Lower leg skin (tissue), 4 donors: ENCODE data around the gene DOCK10. TPM values are rescaled to one million over a fixed set of nuclear protein-coding genes. Genes with fewer than 3 reads are reported as not detected.

Source experiments
- DNase-seq, 2 donors: peaks; one replicate each; pipeline ENCODE4 v3.0.0-alpha.2; 2019; ENCODE audit warnings: low spot score in 2 of 2
- H3K4me3 ChIP-seq: fragments of 200-600 bp; sonication (generic); 2 replicates; pipeline ENCODE4 v1.5.1; 2017; ENCODE audit warnings: mild to moderate bottlenecking, low read depth; ENCODE audit not compliant: poor library complexity, severe bottlenecking
- CTCF ChIP-seq, 3 donors: fragments of 450-650 bp; IDR thresholded peaks; one replicate each; pipeline ENCODE4 v1.5.1; 2016; ENCODE audit warnings: antibody characterized with exemption in 3 of 3, mild to moderate bottlenecking in 3 of 3, moderate library complexity in 2 of 3
- POLR2A ChIP-seq, 2 donors: fragments of 450-650 bp; IDR thresholded peaks; one replicate each; pipeline ENCODE4 v1.6.1; 2016 to 2017; ENCODE audit warnings: antibody characterized with exemption in 2 of 2, mild to moderate bottlenecking in 1 of 2, moderate library complexity in 1 of 2
- WGBS, 2 donors: methylation state at CpG; one replicate each; pipeline ENCODE4 v1.1.5; 2018; 5-methylcytosine and 5-hydroxymethylcytosine counted together
- intact Hi-C: fragments of 100-400 bp; cut with DNase I; formaldehyde crosslinking; loops from one replicate; pipeline ENCODE4 v1.15.0; 2023; ENCODE audit warnings: low total_unique reads
- total RNA-seq, 4 donors: library from RNA; depleted of rRNA; stranded (reverse); fragments of >200 nt; gene quantifications; one replicate each; pipeline ENCODE4 v1.1.0, GENCODE V29; 2016

Gene DOCK10
- total RNA-seq, 4 donors from 2014 or later, result 6.2 to 16.5 (median 14.0) TPM

GRCh38 chr2:224846686-224847085, 195.6 kb downstream of the DOCK10 start:
- TF ChIP-seq POLR2A (IDR thresholded peaks at IDR 0.05) (no peak), CTCF (IDR thresholded peaks at IDR 0.05) (no peak)
- intact Hi-C loops, result no loop called here
- H3K4me3 ChIP-seq, result no peak overlapping the region
- DNase-seq, result no peak
- WGBS, 2 donors, result 96 to 98% methylated on average over 5 of the region's 5 CpGs

GRCh38 chr2:224846161-224846560, 196.1 kb downstream of the DOCK10 start:
- intact Hi-C loops, result no loop called here
- 93 to 95% methylated on average over 4 of the region's 4 CpGs for WGBS, 2 donors
- TF ChIP-seq CTCF (IDR thresholded peaks at IDR 0.05), result no peak
- TF ChIP-seq POLR2A (IDR thresholded peaks at IDR 0.05), result no peak
- no peak for DNase-seq
- H3K4me3 ChIP-seq, result no peak overlapping the region

GRCh38 chr2:224843141-224843540, 199.1 kb downstream of the DOCK10 start:
- DNase-seq, result no peak
- H3K4me3 ChIP-seq, result no peak overlapping the region
- WGBS, 2 donors, result 68 to 70% methylated on average over 2 of the region's 2 CpGs
- intact Hi-C loops, result no loop called here
- no peak for TF ChIP-seq CTCF (IDR thresholded peaks at IDR 0.05)
- no peak for TF ChIP-seq POLR2A (IDR thresholded peaks at IDR 0.05)

- DNase-seq, result no peak
- WGBS, 2 donors, result 95 to 97% methylated on average over 4 of the region's 4 CpGs
- H3K4me3 ChIP-seq, result no peak overlapping the region
- intact Hi-C loops, result no loop called here
- TF ChIP-seq CTCF (IDR thresholded peaks at IDR 0.05), result no peak
- no peak for TF ChIP-seq POLR2A (IDR thresholded peaks at IDR 0.05)
These were observed 200.4 kb downstream of the DOCK10 start for GRCh38 chr2:224841910-224842309.

- no peak overlapping the region for H3K4me3 ChIP-seq
- intact Hi-C loops, result no loop called here
- no peak for DNase-seq
- TF ChIP-seq CTCF (IDR thresholded peaks at IDR 0.05), result no peak
- no peak for TF ChIP-seq POLR2A (IDR thresholded peaks at IDR 0.05)
These were observed 203.9 kb downstream of the DOCK10 start for GRCh38 chr2:224838335-224838734.

- WGBS, 2 donors, result 83 to 84% methylated on average over 3 of the region's 3 CpGs
- DNase-seq, result no peak
- intact Hi-C loops, result no loop called here
- no peak overlapping the region for H3K4me3 ChIP-seq
- TF ChIP-seq CTCF (IDR thresholded peaks at IDR 0.05), result no peak
- TF ChIP-seq POLR2A (IDR thresholded peaks at IDR 0.05), result no peak
These were observed 204.7 kb downstream of the DOCK10 start for GRCh38 chr2:224837558-224837957.
